Raji (cell line): ENCODE measurements around the gene CA11.
A peak's percentile ranks its signal among the peaks of the same experiment; 100 is the strongest.

ENCODE experiments used
- POLR2A ChIP-seq: IDR thresholded peaks from 2 replicates; pipeline ENCODE4 v1.6.1; 2011; ENCODE audit warnings: low read depth, low read length, control low read depth; ENCODE audit not compliant: insufficient read depth

The CA11 gene

DNA sequence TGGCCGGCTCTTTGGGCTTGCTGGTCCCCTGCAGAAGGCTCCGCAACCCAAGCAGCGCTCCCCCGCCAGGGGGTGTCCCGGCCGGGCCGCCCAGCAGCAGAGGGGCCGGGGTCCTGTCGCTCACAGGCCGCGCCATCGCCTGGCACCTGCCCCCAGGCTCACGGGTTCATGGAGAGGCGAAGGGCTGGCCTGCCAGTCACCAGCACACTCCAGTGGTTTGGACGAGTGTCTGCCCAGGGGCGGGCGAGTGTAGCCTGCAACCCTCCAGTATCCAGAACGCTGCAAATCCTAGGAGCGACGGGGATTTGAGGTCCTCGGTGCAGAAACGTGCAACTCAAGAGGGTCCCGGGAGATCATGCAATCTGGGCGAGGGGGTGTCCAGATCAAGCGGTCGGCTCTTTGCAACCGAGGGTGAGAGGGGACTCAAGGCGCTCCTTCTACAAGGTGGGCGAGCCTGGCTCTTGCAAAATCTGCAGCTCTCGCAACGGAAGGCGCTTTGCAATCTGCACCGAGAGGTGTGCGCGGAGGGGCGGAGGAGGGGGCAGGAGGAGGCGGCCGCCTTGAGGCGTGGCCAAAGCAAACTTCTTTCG lies 9.0 kb downstream of the CA11 start, which contains the start of gene DBP:
Gene DBP (minus strand): TSS at position 521 of the 590 bp plus-strand sequence. CDS start 385 bp downstream, at position 136.
- peak; percentile 88 for TF ChIP-seq POLR2A

GRCh38 chr19:48635966-48636858 lies 9.8 kb downstream of the CA11 start:
- no peak for TF ChIP-seq POLR2A

GRCh38 chr19:48635263-48635965 lies 10.6 kb downstream of the CA11 start:
- peak; percentile 72 for TF ChIP-seq POLR2A

GRCh38 chr19:48634424-48635262 lies 11.3 kb downstream of the CA11 start:
- peak; percentile 86 for TF ChIP-seq POLR2A

DNA sequence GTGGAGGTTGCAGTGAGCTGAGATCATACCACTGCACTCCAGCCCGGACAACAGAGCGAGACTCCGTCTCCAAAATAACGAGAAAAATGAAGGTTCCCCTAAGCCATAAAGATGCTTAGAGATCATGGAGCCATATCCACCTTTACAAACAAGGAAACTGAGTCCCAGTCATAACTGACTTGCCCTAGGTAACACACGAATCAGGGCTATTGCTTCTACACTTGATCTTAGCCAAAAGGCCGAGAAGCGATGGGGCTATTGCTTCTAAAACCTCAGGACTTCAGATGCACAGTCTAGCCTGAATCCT lies 12.0 kb downstream of the CA11 start:
- no peak for TF ChIP-seq POLR2A

DNA sequence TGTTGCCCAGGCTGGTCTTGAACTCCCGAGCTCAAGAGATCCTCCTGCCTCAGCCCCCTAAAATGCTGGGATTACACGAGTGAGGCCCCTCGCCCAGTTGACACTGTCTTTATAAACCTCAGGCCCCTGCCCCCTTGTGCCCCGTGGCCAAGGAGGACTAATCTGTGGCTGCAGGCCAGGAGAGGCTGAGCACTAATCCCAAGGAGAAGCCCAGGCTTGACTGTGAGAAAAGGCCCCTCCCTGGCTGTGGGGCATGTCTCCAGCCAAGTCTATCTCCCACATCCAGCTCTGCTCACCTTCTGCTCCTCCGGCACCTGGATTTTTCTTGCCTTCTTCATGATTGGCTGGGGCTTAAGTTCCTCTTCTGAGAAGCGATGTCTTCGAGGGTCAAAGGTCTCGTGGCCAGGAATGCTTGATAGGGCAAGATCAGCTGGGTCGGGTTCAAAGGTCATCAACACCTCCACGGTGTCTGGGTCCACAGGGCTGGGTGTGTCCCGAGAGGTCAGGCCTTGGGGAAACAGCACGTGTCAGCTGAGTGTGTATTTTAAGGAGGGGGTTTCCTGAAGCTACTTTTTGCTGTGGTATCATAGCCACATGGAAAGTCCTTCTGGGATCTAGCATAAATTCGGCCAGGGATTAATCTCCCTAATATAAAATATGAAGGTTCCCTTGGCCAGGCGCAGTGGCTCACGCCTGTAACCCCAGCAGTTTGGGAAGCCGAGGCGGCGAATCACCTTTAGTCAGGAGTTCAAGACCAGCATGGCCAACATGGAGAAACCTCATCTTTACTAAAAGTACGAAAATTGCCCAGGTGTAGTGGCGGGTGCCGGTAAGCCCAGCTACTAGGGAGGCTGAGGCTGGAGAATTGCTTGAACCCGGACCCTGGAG lies 12.6 kb downstream of the CA11 start:
- TF ChIP-seq POLR2A: no peak; the same call in 1 of the 2 replicates

- no peak for TF ChIP-seq POLR2A
Observed at GRCh38 chr19:48632692-48633147, 13.3 kb downstream of the CA11 start.

GRCh38 chr19:48632286-48632685 lies 13.7 kb downstream of the CA11 start:
- 0 out of 2 replicates have a peak, but pooled peaks have one; percentile 1 for TF ChIP-seq POLR2A

DNA sequence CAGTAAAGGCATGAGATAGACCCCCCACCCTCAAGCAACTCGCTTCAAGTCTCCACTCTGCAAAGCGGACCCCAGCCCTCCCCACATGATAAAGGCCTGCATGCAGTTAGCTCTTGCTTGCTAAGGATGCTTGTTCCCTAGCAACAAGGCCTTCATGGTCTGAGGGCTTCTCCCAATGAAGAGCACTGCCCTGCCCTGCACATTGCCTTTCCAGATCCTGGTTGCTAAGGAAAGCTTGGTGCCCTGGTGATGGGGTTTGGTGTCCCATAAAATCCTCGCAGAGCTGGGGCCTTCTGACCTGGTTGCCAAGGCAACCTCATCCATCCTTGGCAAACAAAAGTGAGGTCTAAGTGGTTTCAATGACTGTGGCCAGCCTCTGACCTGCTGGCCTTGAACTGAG lies 14.8 kb downstream of the CA11 start:
- 0 out of 2 replicates have a peak, but pooled peaks have one; percentile 10 for TF ChIP-seq POLR2A

DNA sequence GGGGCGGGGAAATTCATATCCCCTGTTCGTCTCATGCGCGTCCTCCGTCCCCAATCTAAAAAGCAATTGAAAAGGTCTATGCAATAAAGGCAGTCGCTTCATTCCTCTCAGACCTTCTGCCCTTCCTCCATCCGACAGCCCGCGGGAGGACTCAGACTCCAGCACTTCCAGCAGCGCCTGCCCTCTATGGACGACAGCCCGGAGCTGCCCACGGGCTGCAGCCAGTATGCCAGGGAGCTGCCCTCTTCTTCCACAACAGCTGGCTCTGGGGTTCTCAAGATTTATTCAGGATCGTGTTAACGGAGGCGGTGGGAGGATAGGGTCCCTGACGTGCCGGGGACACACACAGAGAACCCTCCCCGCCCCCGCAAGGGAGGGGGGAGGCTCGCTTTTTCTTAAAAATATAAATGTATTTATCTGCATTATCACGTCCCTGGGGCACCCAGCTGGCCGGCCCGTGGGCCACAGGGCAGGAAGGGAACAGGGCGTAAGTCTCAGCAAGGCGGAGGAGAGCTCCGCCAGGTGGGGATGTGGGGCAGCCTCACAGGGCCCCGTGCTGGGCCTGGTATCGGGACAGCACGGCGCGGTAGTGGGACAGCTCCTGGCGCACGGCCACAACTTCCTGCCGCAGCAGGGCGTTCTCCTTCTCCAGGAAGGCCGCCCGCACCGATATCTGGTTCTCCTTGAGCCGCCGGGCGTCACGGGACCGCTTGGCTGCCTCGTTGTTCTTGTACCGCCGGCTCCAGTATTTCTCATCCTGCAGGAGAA lies 15.5 kb downstream of the CA11 start:
- 0 out of 2 replicates have a peak, but pooled peaks have one; percentile 8 for TF ChIP-seq POLR2A

DNA sequence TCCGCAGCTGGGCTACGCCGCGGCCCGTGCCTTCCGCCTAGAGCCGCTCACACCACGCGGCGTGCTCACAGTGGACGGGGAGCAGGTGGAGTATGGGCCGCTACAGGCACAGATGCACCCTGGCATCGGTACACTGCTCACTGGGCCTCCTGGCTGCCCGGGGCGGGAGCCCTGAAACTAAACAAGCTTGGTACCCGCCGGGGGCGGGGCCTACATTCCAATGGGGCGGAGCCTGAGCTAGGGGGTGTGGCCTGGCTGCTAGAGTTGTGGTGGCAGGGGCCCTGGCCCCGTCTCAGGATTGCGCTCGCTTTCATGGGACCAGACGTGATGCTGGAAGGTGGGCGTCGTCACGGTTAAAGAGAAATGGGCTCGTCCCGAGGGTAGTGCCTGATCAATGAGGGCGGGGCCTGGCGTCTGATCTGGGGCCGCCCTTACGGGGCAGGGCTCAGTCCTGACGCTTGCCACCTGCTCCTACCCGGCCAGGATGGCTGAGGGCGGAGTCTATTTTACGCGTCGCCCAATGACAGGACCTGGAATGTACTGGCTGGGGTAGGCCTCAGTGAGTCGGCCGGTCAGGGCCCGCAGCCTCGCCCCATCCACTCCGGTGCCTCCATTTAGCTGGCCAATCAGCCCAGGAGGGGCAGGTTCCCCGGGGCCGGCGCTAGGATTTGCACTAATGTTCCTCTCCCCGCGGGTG lies 16.2 kb downstream of the CA11 start:
- TF ChIP-seq POLR2A: no peak

DNA sequence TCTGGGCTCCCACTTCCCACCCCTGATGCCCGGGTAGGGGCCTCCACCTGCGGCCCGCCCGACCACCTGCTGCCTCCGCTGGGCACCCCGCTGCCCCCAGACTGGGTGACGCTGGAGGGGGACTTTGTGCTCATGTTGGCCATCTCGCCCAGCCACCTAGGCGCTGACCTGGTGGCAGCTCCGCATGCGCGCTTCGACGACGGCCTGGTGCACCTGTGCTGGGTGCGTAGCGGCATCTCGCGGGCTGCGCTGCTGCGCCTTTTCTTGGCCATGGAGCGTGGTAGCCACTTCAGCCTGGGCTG lies 16.7 kb downstream of the CA11 start:
- TF ChIP-seq POLR2A: no peak
